PC-9 (cell line): ENCODE measurements around the gene MEMO1. TPM values are rescaled to one million over a fixed set of nuclear protein-coding genes. Genes with fewer than 3 reads are reported as not detected.
A peak's percentile ranks its signal among the peaks of the same experiment; 100 is the strongest.

Experiments used
- BruUV-seq: library from RNA; stranded (reverse); fragments of 400-500 nt; replicated peaks from 2 replicates; lab custom pipeline; 2021; lab: Mats Ljungman, UMichigan
- CTCF ChIA-PET: fragments of 300-600 bp; sonication (Branson Sonifier 250); formaldehyde crosslinking; loops from one replicate; lab custom pipeline; 2022; ENCODE audit warnings: antibody characterized with exemption; lab: Charles Lee
- POLR2A ChIA-PET: fragments of 300-600 bp; sonication (Branson Sonifier 250); formaldehyde crosslinking; loops from one replicate; lab custom pipeline; 2022; ENCODE audit warnings: antibody characterized with exemption; ENCODE audit not compliant: unreplicated experiment; lab: Charles Lee
- DNase-seq, 2 experiments: peaks; one replicate each; pipeline versions ENCODE4 v3.0.0 to v3.0.0-alpha.2; 2015 to 2022; ENCODE audit warnings: mixed read lengths in 1 of 2
- H2AFZ ChIP-seq: fragments of 200-600 bp; sonication (generic); 2 replicates; pipeline ENCODE4 v1.8.1; 2017; ENCODE audit warnings: antibody characterized with exemption
- H3F3A ChIP-seq: fragments of 200-600 bp; sonication (generic); 2 replicates; pipeline ENCODE4 v1.8.1; 2017; ENCODE audit warnings: antibody characterized with exemption, mild to moderate bottlenecking, low read depth; ENCODE audit not compliant: insufficient read depth
- H3K27ac ChIP-seq: fragments of 200-600 bp; sonication (generic); 2 replicates; pipeline ENCODE4 v1.6.1; 2016; ENCODE audit warnings: mixed run types
- H3K27me3 ChIP-seq: fragments of 200-600 bp; sonication (generic); 2 replicates; pipeline ENCODE4 v1.6.1; 2016; ENCODE audit warnings: low read depth, mixed run types; ENCODE audit not compliant: insufficient read depth
- H3K36me3 ChIP-seq: fragments of 200-600 bp; sonication (generic); 2 replicates; pipeline ENCODE4 v1.6.1; 2016; ENCODE audit warnings: low read depth, mixed run types
- H3K4me1 ChIP-seq: fragments of 200-600 bp; sonication (generic); replicated peaks from 2 replicates; pipeline ENCODE4 v1.6.1; 2016; ENCODE audit warnings: mixed run types; ENCODE audit not compliant: insufficient read depth
- H3K4me2 ChIP-seq: fragments of 200-600 bp; sonication (generic); 2 replicates; pipeline ENCODE4 v1.6.1; 2017; ENCODE audit warnings: mixed run types
- H3K4me3 ChIP-seq: fragments of 200-600 bp; sonication (generic); 2 replicates; pipeline ENCODE4 v1.6.1; 2016; ENCODE audit warnings: mixed run types
- H3K79me2 ChIP-seq: fragments of 200-600 bp; sonication (generic); 2 replicates; pipeline ENCODE4 v1.6.1; 2017; ENCODE audit warnings: low read depth, mixed run types
- H3K9me2 ChIP-seq: fragments of 200-600 bp; sonication (generic); 2 replicates; pipeline ENCODE4 v1.8.1; 2017; ENCODE audit warnings: mild to moderate bottlenecking; ENCODE audit not compliant: insufficient read depth
- H3K9me3 ChIP-seq: fragments of 200-600 bp; sonication (generic); 2 replicates; pipeline ENCODE4 v1.8.1; 2016; ENCODE audit warnings: low read depth; ENCODE audit not compliant: insufficient read depth
- H4K20me1 ChIP-seq: fragments of 200-600 bp; sonication (generic); 2 replicates; pipeline ENCODE4 v1.8.1; 2017; ENCODE audit not compliant: insufficient read depth
- EZH2 ChIP-seq: fragments of 200-600 bp; sonication (generic); IDR thresholded peaks from 2 replicates; pipeline ENCODE4 v1.8.0; 2017; ENCODE audit warnings: antibody characterized with exemption, low read depth
- intact Hi-C: fragments of 100-400 bp; cut with micrococcal nuclease; formaldehyde crosslinking; loops from one replicate; pipeline ENCODE4 v1.10.0; 2022; ENCODE audit not compliant: unreplicated experiment
- total RNA-seq: library from RNA; stranded (reverse); gene quantifications from 2 replicates; pipeline ENCODE4 v1.2.3, GENCODE V29; 2021
- TF ChIP-seq, protein P1 (sequence below): fragments of 200-600 bp; sonication (generic); conservative IDR thresholded peaks from 2 replicates; pipeline ENCODE4 v1.6.1; 2017; ENCODE audit warnings: mixed run types, antibody characterized with exemption, mild to moderate bottlenecking, moderate library complexity

MEMO1 gene
- total RNA-seq, 1 experiment from 2014 or later, result 40.2 TPM

DNA sequence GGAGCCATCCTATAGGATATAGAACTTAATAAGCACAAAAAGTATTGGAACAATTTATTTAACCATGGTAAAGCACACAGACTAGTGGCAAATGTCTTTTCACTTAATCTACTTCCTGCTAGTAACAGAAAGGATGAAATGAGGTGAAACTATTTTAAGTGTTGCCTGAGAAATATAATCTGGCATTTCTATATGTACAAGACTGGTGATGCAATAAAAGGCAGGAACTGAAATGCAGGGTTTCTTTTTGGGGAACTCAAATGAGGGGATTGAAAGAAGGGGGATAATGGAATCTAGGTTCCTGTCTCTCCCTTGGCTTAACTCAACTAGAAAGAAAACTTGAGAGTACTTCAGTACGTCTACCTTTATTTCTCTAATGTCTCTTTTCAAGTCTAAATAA, 122.3 kb downstream of the MEMO1 start:
- no peaks in the 10 kb centered on the region for H3K9me2 ChIP-seq
- peaks cover 4% of the 10 kb centered on the region; the same call in 1 of the 2 replicates for H3K36me3 ChIP-seq
- no peak overlapping the region for H3K4me3 ChIP-seq
- no peak overlapping the region for H2AFZ ChIP-seq
- no TSS peak for BruUV-seq
- peaks cover 9% of the 10 kb centered on the region; the same call in 1 of the 2 replicates for H3F3A ChIP-seq
- no peak for DNase-seq
- H3K79me2 ChIP-seq, result no peaks in the 10 kb centered on the region
- no peaks in the 10 kb centered on the region for H3K4me1 ChIP-seq
- no peaks in the 10 kb centered on the region for H4K20me1 ChIP-seq
- no peaks in the 10 kb centered on the region for H3K9me3 ChIP-seq
- H3K4me2 ChIP-seq, result no peak overlapping the region
- CTCF ChIA-PET, result interaction anchor here (0.6 kb wide), 1 partner anchor 301 kb away, joined by 3 read pairs; no protein-coding TSS in a partner anchor
- H3K27ac ChIP-seq, result peak overlapping the region; percentile 23; the same call in 1 of the 2 replicates
- intact Hi-C loops, result no loop called here
- no peaks in the 10 kb centered on the region for H3K27me3 ChIP-seq
- no peak for TF ChIP-seq EZH2
- TF ChIP-seq, protein P1, sequence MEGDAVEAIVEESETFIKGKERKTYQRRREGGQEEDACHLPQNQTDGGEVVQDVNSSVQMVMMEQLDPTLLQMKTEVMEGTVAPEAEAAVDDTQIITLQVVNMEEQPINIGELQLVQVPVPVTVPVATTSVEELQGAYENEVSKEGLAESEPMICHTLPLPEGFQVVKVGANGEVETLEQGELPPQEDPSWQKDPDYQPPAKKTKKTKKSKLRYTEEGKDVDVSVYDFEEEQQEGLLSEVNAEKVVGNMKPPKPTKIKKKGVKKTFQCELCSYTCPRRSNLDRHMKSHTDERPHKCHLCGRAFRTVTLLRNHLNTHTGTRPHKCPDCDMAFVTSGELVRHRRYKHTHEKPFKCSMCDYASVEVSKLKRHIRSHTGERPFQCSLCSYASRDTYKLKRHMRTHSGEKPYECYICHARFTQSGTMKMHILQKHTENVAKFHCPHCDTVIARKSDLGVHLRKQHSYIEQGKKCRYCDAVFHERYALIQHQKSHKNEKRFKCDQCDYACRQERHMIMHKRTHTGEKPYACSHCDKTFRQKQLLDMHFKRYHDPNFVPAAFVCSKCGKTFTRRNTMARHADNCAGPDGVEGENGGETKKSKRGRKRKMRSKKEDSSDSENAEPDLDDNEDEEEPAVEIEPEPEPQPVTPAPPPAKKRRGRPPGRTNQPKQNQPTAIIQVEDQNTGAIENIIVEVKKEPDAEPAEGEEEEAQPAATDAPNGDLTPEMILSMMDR, result no peak
- POLR2A ChIA-PET, result no interaction called here

DNA sequence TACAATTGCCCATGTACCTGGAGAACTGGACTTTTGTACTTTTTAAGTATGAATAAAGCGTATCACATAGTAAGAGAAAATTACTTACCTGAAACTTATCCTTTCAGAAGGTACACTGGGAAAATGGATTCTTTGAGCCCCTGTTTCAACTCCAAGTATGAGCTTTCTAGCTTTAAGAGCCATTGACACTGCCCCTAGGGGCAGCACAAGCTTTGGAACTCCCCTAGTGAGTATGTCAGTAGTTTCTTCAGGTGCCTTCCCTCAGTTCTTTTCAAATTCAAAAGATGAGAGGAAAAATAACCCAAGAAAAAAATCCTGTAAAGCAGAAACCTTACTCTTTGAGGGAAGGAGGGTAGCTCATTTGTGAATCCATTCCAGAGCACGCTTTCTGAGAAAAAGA, 124.1 kb downstream of the MEMO1 start:
- TF ChIP-seq, protein P1, result peak; percentile 41; the same call in 1 of the 2 replicates
- TF ChIP-seq EZH2, result no peak

DNA sequence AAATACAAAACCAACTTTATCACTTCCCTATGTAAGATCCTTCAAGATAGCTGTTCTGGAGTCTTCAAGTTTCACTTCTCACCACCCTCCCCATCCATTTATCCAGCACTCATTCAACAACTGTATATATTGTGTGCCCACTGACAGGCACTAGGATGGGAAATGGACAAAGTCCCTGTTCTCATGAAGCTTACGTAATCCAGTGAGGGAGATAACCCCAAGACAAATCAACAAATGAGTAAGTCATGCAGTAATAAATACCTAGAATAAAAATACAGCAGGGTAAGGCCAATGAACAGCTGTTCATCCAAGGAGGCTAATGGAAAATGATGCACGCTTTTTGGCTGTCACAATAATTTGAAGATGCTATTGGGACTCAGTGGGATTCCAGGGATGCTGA, 133.8 kb downstream of the MEMO1 start:
- Histone ChIP-seq H3K27ac (no peak overlapping the region), H3F3A (peaks cover 9% of the 10 kb centered on the region), H3K27me3 (no peaks in the 10 kb centered on the region), H2AFZ (no peak overlapping the region), H3K79me2 (no peaks in the 10 kb centered on the region), H3K9me3 (no peaks in the 10 kb centered on the region), H3K9me2 (no peaks in the 10 kb centered on the region), H3K4me1 (no peaks in the 10 kb centered on the region), H3K4me3 (no peak overlapping the region), H3K4me2 (no peak overlapping the region), H3K36me3 (no peaks in the 10 kb centered on the region), H4K20me1 (no peaks in the 10 kb centered on the region)
- BruUV-seq, result no TSS peak
- ChIA-PET POLR2A (no interaction called here), CTCF (no interaction called here)
- no peak for TF ChIP-seq EZH2
- TF ChIP-seq, protein P1, result no peak
- DNase-seq, result no peak
- intact Hi-C loops, result no loop called here

More for the DNA sequence above, 124.1 kb downstream of the MEMO1 start:
- Histone ChIP-seq H4K20me1 (no peaks in the 10 kb centered on the region), H3K4me3 (no peak overlapping the region), H3K4me2 (no peak overlapping the region), H3F3A (peaks cover 9% of the 10 kb centered on the region; the same call in 1 of the 2 replicates), H2AFZ (no peak overlapping the region), H3K79me2 (no peaks in the 10 kb centered on the region), H3K36me3 (peaks cover 4% of the 10 kb centered on the region; the same call in 1 of the 2 replicates), H3K9me2 (no peaks in the 10 kb centered on the region; the same call in 1 of the 2 replicates), H3K9me3 (no peaks in the 10 kb centered on the region), H3K27me3 (no peaks in the 10 kb centered on the region), H3K4me1 (no peaks in the 10 kb centered on the region), H3K27ac (no peak overlapping the region)
- POLR2A ChIA-PET, result no interaction called here
- CTCF ChIA-PET, result interaction anchor here (0.8 kb wide), 1 partner anchor 153 kb away, joined by 3 read pairs; the partner anchor contains the start of gene DPY30
- intact Hi-C loops, result no loop called here
- no peak for DNase-seq
- no TSS peak for BruUV-seq
